DMS53 treated with DMSO at 0.1 percent for 48 hours (cell line): ENCODE results near the gene TMBIM6.

Source experiments
- DNase-seq: peaks from one replicate; lab custom pipeline; 2025; ENCODE audit not compliant: unreplicated experiment; lab: John Stamatoyannopoulos, UW

Gene TMBIM6

DNA sequence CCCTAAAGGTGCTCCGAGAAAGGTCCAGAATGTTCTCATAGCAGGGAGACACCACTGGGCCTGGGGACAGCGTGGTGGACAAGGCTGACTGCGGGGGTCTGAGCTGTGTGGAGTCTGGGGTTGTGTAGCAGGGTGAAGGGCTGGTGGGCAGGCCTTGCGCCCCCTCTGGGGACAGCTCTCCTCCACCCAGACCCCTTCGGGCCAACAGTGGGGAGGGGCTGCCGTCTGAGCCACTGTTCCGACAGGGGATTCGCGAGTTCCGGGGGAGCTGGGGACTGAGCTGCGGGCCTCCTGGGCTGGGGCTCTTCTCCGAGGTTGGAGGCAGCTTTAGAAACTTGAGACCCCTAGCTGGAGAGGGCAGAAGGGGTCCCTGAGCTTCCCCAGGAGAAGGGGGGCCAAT, 54.8 kb downstream of the TMBIM6 start:
- DNase-seq: no peak

DNA sequence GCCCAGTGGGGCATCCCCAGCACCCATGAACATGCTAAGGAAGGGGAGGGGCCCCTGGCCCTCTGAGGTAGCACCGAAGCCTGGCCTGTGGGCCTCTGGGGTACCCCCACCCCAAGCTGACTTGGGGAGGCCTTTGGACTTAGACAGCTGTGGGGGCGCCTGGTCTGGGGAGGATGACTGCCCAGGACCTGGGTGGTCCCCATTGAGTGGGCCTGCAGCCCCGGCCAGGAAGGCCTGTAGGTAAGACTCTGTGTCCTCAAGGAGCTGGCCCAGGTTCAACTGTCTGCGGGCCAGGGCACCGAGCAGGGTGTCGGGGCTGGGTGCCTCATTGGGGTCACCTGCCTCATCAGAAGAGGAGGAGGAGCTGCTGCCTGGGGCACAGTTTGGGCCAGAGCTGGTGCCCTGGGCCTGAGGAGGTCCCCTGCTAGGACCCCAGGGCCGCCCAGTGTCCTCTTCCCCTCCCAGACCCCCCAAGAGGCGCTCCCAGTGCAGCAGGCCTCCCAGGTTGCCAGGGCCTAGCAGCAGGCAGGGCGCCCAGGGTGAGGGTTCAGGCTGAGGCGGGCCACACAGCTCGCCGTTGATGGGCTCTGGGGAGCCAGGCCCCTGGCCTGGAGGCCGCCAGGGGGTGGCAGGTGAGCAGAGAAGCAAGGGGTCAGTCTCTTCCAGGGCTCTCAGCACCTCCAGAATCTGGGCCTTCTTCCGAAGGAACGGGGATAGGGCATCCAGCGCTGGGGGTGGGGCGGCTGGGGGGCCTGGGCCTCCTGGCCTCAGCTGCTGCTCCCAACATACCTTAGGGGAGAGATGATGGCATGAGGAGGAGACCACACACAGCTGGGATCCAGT, 55.5 kb downstream of the TMBIM6 start:
- DNase-seq: no peak

DNA sequence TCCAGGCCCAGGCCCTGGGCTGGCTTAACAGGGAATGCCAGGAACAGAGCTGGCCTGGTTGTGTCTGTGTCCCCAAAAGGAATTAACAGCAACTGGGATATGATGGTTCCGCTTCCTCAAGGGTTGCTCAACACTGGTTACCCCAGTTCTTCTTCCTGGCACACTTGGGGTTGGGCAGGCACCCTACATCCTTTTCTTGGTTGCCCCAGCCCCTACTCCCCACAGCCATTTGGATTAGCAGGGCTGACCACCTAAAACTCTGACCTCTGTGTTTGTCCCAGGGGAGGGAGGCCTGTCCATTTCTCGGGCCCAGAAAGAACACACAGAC, 56.1 kb downstream of the TMBIM6 start:
- no peak for DNase-seq

DNA sequence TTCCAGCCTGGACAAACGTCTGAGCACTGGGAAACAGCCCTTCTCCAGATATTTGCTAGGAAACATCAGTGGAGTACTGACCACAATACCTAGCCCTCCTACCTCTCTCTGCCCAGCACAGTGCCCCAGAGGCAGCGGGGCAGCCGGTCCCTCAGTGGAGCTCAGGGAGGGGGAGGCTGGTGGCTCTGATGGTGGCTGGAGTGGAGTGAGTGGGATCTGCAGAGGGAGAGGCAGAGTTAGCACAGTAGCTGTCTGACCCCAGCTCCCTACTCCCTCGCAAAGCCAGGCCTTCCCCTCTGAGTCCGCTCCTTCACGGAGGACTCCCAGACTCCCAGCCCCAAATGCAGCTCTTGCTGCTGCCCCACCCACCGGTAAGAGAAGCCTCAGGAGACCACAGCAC, 56.9 kb downstream of the TMBIM6 start:
- DNase-seq: no peak

DNA sequence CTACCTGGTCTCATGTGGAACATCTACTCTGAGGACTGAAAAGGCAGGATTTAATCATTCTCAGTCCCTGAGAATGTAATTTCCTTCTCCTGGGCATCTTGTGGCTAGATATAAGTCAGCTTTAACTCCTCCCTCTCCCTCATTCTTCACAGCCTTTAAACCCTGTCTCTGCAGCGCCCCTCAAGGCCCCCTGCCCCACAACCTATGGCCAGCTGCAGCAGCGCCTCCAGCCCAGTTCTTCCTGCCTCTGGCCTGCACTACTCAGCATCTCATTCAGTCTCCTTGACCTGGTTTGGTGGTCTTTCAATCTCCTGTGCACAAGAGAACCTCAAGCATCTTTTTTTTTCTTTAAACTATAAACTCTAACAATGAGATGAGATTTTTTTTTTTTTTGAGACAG, 57.6 kb downstream of the TMBIM6 start:
- no peak for DNase-seq

DNA sequence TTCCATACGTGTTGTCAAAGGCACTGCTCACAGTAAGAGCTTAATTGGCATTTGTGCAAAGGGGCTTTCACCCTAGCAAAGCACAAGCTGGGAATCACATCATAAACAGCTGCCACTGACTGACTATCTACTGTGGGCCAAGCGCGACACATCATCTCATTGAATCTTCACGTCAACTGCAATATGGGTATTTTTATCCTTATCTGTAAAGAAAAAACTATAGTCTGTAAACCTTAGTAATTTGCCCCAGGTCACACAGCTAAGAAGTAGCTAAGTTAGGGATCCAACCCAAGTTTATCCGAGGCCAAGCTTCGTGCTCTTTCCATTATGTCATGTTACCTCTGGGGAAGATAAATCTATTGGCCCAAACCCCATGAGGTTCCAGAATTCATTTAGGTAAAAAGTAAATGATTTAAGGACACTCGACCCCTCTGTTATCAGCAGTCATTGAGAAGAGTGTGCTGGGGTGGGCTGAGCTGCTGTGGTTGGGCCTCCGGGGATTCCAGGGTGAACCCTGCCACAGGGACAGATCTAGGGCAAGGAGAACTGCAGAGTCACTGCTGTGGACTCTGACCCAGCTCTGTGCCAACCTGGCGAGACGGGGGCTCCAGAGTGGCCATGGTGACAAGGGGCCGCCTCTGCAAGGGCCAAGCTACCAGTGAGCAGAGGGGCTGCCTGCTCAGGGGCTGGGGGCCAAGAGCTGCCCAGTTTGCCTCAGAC, 59.2 kb downstream of the TMBIM6 start:
- DNase-seq: no peak

DNA sequence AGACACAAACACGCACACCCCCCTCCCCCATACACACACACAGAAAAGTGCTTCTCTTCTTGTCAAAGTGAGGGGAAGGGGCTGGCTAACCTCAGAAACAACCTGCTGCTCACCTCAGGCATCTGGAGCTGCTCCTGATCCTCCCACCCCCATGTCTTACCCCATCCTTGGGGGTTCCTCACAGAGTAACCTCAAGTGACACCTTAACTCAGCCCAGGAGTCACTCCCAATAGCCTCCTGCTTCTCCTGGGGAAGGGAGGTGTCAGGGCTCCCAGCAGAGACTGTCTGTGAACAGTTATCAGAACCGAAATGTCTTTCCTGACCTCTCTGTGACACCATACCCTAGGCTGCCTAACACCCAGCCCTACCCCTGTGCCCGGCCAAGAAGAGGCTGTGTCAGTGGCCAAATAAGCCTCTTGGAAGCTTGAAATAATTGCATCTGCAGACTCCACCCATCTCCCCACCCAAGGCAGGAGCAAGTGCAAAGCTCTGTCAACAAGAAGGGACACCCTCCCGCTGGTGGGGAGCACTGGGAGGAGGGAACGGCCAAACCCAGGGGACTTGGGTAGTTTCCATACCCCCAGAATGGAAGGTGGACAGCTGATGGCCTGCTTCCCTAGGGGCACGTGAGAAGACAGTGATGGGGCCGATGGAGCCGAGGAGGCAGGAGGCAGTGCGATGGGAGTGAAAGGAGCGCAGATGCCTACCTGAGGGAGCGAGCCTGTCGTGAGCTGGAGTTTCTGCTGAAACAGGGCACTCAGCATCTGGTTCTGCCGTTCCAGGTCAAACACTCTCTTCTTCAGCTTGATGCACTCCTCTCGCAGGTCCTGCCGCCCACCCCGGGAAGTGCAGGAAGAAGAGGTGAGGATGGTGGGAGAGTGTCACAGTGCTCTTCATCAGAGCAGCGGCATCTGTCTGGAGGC, 60.0 kb downstream of the TMBIM6 start:
- no peak for DNase-seq

DNA sequence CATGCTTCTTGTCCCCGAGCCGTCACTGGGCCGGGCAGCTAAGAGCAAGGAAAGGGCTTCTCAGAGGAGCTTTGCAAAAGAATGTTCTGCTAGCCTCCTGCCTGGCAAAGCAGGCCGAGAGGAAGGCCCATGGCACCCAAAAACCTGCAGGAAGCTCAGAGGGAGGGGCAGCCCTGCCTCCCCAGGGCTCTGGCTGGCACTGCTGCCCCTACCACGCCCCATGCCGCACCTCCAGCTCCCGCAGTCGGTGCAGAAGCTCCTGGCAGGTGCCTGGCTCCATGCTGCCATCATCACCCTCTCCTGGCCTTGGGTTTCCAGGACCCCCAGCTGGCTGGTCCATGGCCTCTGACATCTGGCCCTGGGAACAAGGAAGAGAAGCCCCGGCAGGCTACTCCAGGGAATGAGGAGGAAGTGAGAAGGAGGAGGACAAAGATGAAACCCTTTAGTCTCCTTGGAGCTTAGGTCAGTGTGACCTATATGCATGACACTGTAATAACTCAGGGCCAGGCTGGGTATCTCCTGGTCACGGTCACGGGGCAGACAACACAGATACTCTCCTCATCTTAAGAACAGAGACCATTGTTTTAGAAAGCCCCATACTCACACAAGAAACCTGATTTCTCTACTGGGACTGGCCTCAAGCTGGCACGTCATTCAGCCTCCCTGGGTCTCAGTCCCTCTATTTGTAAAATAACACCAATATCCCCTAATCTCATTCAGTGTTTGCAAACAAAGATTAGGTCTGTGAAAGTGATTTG, 62.5 kb downstream of the TMBIM6 start:
- no peak for DNase-seq

DNA sequence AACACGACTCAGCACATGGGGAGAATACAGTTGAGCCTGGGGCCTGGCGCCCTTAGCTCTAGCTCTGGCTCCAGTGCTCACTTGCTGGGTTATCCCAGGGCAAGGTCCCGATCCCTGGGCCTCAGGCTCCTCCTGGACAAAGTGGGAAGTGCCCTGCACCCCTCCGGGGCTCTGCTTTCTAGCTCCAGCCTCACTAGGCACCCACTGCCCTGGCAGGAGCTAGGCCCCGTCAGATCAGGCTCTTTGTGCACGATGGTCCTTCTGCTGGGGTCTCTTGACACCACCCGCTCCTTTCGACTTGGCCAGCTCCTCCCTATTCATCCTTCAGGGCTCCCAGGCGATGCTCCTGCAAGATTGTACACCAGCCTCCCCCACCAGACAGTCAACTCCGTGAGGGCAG, 63.5 kb downstream of the TMBIM6 start:
- no peak for DNase-seq

DNA sequence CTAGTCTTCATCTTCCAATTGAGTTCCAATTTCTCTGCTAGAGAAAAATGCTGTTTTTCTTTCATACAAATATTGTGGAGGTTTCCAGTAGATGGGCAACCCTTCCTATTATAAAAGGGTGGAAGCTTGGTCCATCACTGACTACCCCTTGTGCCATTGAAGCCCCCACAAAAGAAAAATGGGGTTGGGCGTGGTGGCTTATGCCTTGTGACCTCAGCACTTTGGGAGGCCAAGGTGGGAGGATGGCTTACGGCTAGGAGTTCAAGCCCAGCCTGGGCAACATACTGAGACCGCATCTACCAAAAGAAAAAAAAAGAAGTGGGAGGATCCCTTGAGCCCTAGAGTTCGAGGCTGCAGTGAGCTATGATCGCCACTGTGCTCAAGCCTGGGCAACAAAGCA, 64.1 kb downstream of the TMBIM6 start:
- no peak for DNase-seq

DNA sequence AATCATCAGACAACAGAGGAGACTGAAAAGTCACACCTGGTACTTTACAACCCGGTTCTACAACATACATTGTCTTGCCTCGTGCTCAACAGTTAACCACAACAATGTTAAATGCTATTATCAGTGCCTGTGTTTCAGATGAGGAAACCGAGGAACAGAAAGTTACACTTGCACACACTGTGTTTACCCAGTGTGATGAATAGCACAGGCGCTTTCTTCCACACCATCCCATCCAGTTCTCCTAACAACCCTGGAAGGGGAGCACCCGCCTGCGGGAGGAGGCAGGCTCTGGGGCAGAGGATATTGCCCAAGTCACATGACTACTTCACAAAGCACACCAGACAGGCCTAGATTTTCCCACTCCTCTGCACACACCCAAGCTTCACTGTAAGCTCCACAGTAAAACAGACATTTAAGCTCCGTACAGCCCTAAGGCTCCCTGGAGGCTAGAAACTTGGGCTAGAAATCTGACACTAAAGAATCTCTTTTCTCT, 65.0 kb downstream of the TMBIM6 start:
- no peak for DNase-seq

DNA sequence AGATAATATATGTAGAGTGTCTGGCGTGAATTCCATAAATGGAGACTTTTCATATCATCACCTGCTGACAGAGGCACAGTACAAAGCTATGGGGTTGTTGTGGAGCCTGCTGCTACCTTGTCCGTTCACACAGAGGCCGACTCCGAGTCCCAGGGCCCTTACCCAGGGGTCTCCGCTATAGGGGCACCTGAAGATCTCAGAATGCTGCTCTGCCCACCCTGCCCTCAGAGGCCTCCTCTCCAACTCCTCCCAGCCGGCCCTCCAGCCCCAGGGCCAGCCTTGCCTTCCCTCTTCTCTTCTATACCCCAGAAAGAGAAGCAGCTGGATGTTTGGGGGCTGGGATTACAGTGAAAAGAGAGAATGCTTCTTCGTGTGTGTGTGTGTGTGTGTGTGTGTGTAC, 65.5 kb downstream of the TMBIM6 start:
- DNase-seq: no peak

DNA sequence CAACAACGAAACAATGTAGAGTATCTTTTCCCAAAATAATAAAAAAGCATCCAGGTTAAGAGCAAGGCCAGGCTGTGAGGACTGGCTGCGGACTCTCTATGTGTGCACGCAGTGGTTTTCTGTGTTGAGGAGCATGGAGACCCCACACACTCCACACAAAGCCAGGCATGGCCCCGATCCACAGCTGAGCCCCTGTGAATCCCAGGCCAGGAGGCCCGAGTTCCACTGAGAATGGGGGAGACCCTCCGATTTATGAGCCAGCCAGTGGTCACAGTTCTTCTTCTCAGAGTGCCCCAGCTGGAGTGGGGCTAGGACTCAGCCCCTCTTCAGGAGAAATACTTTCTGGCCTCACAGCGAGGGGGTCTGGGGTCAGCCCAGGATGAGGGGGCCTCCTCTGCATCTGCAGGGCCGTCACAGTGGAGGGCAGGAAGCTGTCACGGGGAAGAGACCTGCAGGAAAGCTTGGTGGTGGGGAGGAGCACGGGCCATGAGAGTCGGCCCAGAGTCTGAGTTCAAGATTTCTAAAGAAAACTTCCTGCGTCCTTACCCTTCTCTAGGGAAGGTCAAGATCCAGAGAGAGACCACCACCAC, 66.7 kb downstream of the TMBIM6 start:
- DNase-seq: no peak

DNA sequence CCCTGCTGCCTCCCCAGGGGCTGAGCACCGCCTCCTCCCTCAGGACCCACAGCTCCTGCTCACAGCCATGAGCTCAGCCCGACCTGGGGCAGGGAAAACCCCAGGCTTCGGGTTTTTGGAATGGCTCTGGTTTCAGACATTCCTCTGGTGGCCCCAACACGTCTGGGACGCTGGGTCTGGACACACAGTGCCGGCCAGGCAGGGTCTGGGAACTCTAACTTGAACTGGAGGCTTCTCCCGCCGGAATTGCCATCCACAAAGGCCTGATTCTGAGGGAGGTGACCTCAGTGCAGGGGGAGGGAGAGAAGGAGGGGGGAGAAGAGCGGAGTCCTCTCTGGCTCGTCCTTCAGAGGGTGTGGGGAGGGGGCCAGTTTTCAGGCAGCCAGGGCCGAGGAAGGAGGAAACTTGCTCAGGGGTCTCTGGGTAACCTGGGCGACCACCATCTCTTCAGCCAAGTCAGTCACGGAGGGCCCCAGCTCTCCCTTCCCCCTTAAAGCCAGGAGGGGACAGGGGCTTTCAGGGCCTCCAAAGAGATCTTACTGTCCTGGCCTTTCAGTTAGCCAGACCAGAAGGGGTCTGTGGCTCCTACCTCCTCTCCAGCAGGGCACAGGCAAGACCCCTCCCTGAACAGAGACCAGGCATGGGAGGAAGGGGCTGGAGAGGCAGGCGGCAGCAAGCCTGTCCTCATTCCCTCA, 67.5 kb downstream of the TMBIM6 start:
- DNase-seq: no peak

DNA sequence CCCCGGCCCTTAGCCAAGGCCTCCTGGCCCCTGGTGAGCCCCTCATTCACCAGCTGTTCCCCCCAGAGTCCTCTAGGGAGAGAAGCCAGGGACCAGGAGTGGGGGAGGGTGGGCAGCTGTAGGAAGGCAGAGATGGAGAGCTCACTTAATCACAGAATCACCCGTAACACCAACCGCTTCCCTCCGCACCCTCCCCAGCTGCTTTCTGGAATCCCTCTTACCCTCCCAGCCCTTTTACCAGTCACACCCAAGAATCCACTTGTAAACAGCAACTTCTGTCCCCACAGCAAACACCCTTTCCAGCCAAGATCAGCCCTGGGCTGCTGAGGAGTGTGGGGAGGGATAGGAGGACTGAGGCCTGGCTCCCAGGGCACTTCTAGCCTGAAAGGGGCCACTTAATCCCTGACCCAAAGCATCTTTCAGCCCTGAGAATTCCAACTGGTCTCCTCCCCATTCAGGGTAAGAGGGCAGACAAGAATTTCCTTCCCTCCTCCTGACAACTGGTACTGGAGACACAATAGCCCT, 68.1 kb downstream of the TMBIM6 start:
- DNase-seq: no peak

DNA sequence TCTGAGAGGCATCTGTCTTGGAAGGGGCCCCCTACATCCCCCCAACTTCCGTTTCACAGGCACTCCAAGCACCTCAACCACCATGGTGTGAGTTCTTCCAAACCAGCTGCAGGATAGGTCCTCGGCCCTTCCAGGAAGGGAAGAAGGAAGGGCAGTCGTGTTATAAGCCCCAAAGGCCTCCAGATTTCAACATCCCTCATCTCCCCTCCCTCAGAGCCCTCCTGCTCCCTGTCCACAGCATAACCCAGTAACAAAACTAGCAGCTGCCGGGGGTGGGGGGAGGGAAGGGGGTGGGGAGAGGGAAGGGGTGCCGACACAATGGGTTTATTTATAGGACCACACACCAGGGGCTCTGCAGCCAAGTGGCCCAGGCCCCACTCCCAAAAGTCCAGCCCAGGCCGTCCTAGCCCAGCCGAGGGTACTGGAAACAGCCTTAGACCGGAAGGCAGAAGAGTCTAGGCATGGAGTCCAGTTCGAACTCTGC, 68.6 kb downstream of the TMBIM6 start:
- DNase-seq: no peak

DNA sequence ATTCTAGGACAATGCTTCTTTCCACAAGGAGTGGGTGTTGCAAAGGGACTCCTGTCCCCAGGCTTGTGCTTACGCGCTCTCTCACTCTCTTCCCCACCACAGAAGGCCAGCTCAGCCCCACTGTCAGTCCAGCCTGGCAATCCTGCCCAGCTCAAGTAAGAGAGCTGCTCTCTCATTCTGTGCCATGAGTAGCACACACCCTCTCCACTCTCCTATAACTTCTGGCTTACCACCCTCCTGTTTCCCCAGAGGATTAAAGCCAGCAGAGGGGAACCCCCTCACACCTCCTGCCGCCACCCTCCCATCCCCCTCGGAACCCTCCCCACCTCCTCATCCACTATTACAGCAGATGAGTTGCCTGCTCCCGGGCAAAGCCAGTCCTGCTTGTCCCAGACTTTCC, 69.8 kb downstream of the TMBIM6 start:
- DNase-seq: no peak

DNA sequence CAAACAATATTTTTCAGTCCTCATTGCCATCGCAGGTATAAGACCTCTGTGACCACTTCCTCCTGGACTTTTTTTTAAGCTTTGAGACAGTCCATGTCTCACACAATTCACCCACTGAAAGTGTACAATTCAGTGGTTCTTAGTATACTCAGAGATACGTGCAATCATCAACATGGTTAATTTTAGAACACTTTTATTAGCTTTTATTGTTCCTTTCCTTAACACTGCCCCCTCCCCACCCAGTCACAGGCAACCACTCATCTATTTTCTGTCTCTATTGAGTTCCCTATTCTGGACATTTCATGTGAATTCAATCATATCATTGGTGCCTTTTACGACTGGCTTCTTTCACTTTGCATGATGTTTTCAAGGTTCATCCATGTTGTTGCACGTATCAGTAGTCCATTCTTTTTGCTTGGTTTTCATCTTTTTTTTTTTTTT, 70.6 kb downstream of the TMBIM6 start:
- DNase-seq: no peak

DNA sequence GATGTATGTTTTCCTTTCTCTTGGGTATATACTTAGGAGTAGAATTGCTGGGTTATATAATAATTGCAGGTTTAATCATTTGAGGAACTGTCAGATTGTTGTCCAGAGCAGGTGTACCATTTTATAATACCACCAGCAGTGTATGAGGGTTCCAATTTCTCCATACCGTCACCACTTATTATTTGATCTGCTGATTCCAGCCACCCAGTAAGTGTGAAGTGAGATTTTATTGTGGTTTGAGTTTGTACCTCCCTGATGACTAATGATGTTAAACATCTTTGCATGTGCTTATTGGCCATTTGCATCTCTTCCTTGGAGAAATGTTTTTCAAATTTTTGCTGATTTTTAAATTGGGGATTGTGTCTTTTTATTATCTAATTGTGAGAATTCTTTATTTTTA, 71.8 kb downstream of the TMBIM6 start:
- DNase-seq: no peak
